T-cell (primary cell): ENCODE data around the gene FOXN3. TPM values are rescaled to one million over a fixed set of nuclear protein-coding genes. Genes with fewer than 3 reads are reported as not detected.

Experiments
- ATAC-seq, 4 experiments: fragments of 200-7000 bp in 3 of 4; fragments of 150-1000 bp in 1 of 4; cut with Tn5 transposase; replicated peaks in 1 of 4; 1 replicate in 3 of 4; 2 replicates in 1 of 4; pipeline ENCODE4 v1.10.0; 2021; ENCODE audit warnings: moderate library complexity in 3 of 4, mild to moderate bottlenecking in 2 of 4, moderate number of reproducible peaks in 1 of 4
- CTCF ChIA-PET, 2 donors: fragments of 300-600 bp; sonication (Branson Sonifier 250); formaldehyde crosslinking; loops; one replicate each; lab custom pipeline; 2022; ENCODE audit warnings: antibody characterized with exemption in 2 of 2; lab: Charles Lee
- POLR2A ChIA-PET, 2 donors: fragments of 300-600 bp; sonication (Branson Sonifier 250); formaldehyde crosslinking; loops; one replicate each; lab custom pipeline; 2022; ENCODE audit warnings: antibody characterized with exemption in 2 of 2; lab: Charles Lee
- DNase-seq, 35 experiments: peaks; one replicate each; pipeline versions ENCODE4 v3.0.0 to v3.0.0-alpha.2; 2013 to 2023
- H3K27ac ChIP-seq: one replicate; pipeline ENCODE4 v1.5.1; 2013; ENCODE audit warnings: low read length
- H3K27me3 ChIP-seq, 2 experiments: replicated peaks in 1 of 2; 1 replicate in 1 of 2; 2 replicates in 1 of 2; pipeline versions ENCODE4 v1.6.1 to v1.7.0; 2013; ENCODE audit warnings: low read length in 1 of 2, mixed read lengths in 1 of 2; ENCODE audit not compliant: control insufficient read depth in 2 of 2, insufficient read depth in 2 of 2; ENCODE audit errors: extremely low read depth in 1 of 2
- H3K36me3 ChIP-seq, 2 donors: 1 replicate in 1 of 2; 2 replicates in 1 of 2; pipeline versions ENCODE4 v1.6.1 to v1.7.0; 2013; ENCODE audit warnings: low read length in 1 of 2; ENCODE audit not compliant: control insufficient read depth in 2 of 2, insufficient read depth in 1 of 2; ENCODE audit errors: extremely low read depth in 1 of 2
- H3K4me1 ChIP-seq, 2 experiments: 1 replicate in 1 of 2; 2 replicates in 1 of 2; pipeline versions ENCODE4 v1.6.1 to v1.7.0; 2013; ENCODE audit warnings: low read length in 2 of 2, mixed read lengths in 1 of 2; ENCODE audit not compliant: insufficient read depth in 2 of 2, control insufficient read depth in 1 of 2; ENCODE audit errors: extremely low read depth in 1 of 2
- H3K4me3 ChIP-seq, 2 donors: 1 replicate in 1 of 2; 2 replicates in 1 of 2; pipeline versions ENCODE4 v1.5.1 to v1.7.0; 2013; ENCODE audit warnings: mild to moderate bottlenecking in 2 of 2, low read length in 1 of 2, moderate library complexity in 1 of 2; ENCODE audit not compliant: control insufficient read depth in 1 of 2; ENCODE audit errors: extremely low read depth in 1 of 2
- H3K9me3 ChIP-seq: 2 replicates; pipeline ENCODE4 v1.7.0; 2013
- H3K27ac Mint-ChIP-seq, 2 donors: one replicate each; pipeline ENCODE4 v1.8.0; 2020 to 2021; ENCODE audit warnings: mild to moderate bottlenecking in 2 of 2, mixed read lengths in 2 of 2
- H3K27me3 Mint-ChIP-seq, 2 donors: one replicate each; pipeline ENCODE4 v1.8.0; 2021 to 2022; ENCODE audit warnings: mixed read lengths in 2 of 2
- H3K36me3 Mint-ChIP-seq: one replicate; pipeline ENCODE4 v1.8.0; 2021; ENCODE audit warnings: mixed read lengths
- H3K4me1 Mint-ChIP-seq, 3 donors: one replicate each; pipeline ENCODE4 v1.8.0; 2020 to 2022; ENCODE audit warnings: mixed read lengths in 3 of 3, mild to moderate bottlenecking in 1 of 3
- H3K4me3 Mint-ChIP-seq, 3 donors: one replicate each; pipeline ENCODE4 v1.8.0; 2020 to 2022; ENCODE audit warnings: mild to moderate bottlenecking in 3 of 3, mixed read lengths in 3 of 3, moderate library complexity in 3 of 3
- H3K9me3 Mint-ChIP-seq, 3 donors: one replicate each; pipeline ENCODE4 v1.8.0; 2020 to 2022; ENCODE audit warnings: mixed read lengths in 3 of 3
- WGBS: methylation state at CpG from one replicate; pipeline ENCODE4 v1.1.5; 2013; ENCODE audit warnings: missing lambda C conversion rate; ENCODE audit not compliant: insufficient coverage; 5-methylcytosine and 5-hydroxymethylcytosine counted together
- total RNA-seq, 35 experiments: library from RNA in 6 of 35; stranded (reverse) in 6 of 35; fragments of 120-200 nt in 1 of 35; gene quantifications; one replicate each; pipeline versions ENCODE4 v1.2.1 to v1.2.4 and lab custom pipeline; 2013 to 2026

The FOXN3 gene
- total RNA-seq, 5 donors from 2014 or later (not counting 1 experiment from before 2014, with no cell fraction given), result 92.8 to 176 (median 103) TPM

GRCh38 chr14:89267656-89268055, 149.4 kb downstream of the FOXN3 start:
- ATAC-seq (no peak), DNase-seq (no peak)
- Histone ChIP-seq H3K27ac (no peak overlapping the region), H3K4me1 (peaks cover 3 to 5% of the 10 kb centered on the region in 2 experiments), H3K27me3 (no peaks in the 10 kb centered on the region), H3K9me3 (no peaks in the 10 kb centered on the region), H3K4me3 (no peak overlapping the region), H3K36me3 (no peaks in the 10 kb centered on the region)
- H3K27ac Mint-ChIP-seq, result no peak overlapping the region
- H3K36me3 Mint-ChIP-seq, result peaks cover 32% of the 10 kb centered on the region
- no peaks in the 10 kb centered on the region for H3K9me3 Mint-ChIP-seq
- ChIA-PET POLR2A (no interaction called here), CTCF (no interaction called here)
- 84% methylated on average over 2 of the region's 5 CpGs for WGBS
- H3K4me3 Mint-ChIP-seq, result no peak overlapping the region
- H3K27me3 Mint-ChIP-seq, result no peaks in the 10 kb centered on the region
- H3K4me1 Mint-ChIP-seq, result peaks cover 57 to 75% (median 73%) of the 10 kb centered on the region in 3 donors

GRCh38 chr14:89267163-89267562, 149.9 kb downstream of the FOXN3 start:
- no peaks in the 10 kb centered on the region for H3K9me3 Mint-ChIP-seq
- 100% methylated on average over 6 of the region's 7 CpGs for WGBS
- DNase-seq, result no peak
- H3K9me3 ChIP-seq, result no peaks in the 10 kb centered on the region
- ChIA-PET CTCF (no interaction called here), POLR2A (no interaction called here)
- H3K4me1 Mint-ChIP-seq, result peaks cover 59 to 73% (median 73%) of the 10 kb centered on the region in 3 donors
- no peaks in the 10 kb centered on the region for H3K27me3 Mint-ChIP-seq
- H3K4me1 ChIP-seq, result peaks cover 3 to 5% of the 10 kb centered on the region in 2 experiments
- H3K36me3 ChIP-seq, result no peaks in the 10 kb centered on the region
- H3K27me3 ChIP-seq, result no peaks in the 10 kb centered on the region
- no peak overlapping the region for H3K4me3 Mint-ChIP-seq
- H3K27ac ChIP-seq, result no peak overlapping the region
- H3K36me3 Mint-ChIP-seq, result peaks cover 32% of the 10 kb centered on the region
- H3K4me3 ChIP-seq, result no peak overlapping the region
- no peak for ATAC-seq
- no peak overlapping the region for H3K27ac Mint-ChIP-seq

- H3K4me1 Mint-ChIP-seq, result peaks cover 61 to 73% (median 73%) of the 10 kb centered on the region in 3 donors
- H3K9me3 Mint-ChIP-seq, result no peaks in the 10 kb centered on the region
- no peak for DNase-seq
- ChIA-PET POLR2A (no interaction called here), CTCF (no interaction called here)
- Histone ChIP-seq H3K27ac (no peak overlapping the region), H3K36me3 (no peaks in the 10 kb centered on the region), H3K4me3 (no peak overlapping the region), H3K4me1 (peaks cover 3 to 5% of the 10 kb centered on the region in 2 experiments), H3K27me3 (no peaks in the 10 kb centered on the region), H3K9me3 (no peaks in the 10 kb centered on the region)
- H3K36me3 Mint-ChIP-seq, result peaks cover 32% of the 10 kb centered on the region
- H3K27ac Mint-ChIP-seq, result no peak overlapping the region
- WGBS, result 100% methylated on average over 1 of the region's 7 CpGs
- no peaks in the 10 kb centered on the region for H3K27me3 Mint-ChIP-seq
- no peak for ATAC-seq
- H3K4me3 Mint-ChIP-seq, result no peak overlapping the region
Observed at GRCh38 chr14:89266754-89267153, 150.3 kb downstream of the FOXN3 start.

- H3K4me1 ChIP-seq, result peaks cover 0 to 3% of the 10 kb centered on the region in 2 experiments
- 100% methylated on average over 1 of the region's 4 CpGs for WGBS
- DNase-seq (no peak), ATAC-seq (no peak)
- no peaks in the 10 kb centered on the region for H3K9me3 ChIP-seq
- Mint-ChIP-seq H3K27ac (no peak overlapping the region), H3K27me3 (no peaks in the 10 kb centered on the region), H3K36me3 (peaks cover 38% of the 10 kb centered on the region), H3K9me3 (no peaks in the 10 kb centered on the region), H3K4me1 (peaks cover 54 to 62% (median 59%) of the 10 kb centered on the region in 3 donors), H3K4me3 (no peak overlapping the region)
- H3K27ac ChIP-seq, result no peak overlapping the region
- no peaks in the 10 kb centered on the region for H3K27me3 ChIP-seq
- no peak overlapping the region for H3K4me3 ChIP-seq
- ChIA-PET POLR2A (no interaction called here), CTCF (no interaction called here)
- no peaks in the 10 kb centered on the region for H3K36me3 ChIP-seq
Observed at GRCh38 chr14:89265234-89265633, 151.8 kb downstream of the FOXN3 start.

- H3K27ac ChIP-seq, result no peak overlapping the region
- H3K4me3 ChIP-seq, result no peak overlapping the region
Observed at GRCh38 chr14:89264196-89264800, 152.7 kb downstream of the FOXN3 start.

GRCh38 chr14:89262041-89262440, 155.0 kb downstream of the FOXN3 start:
- DNase-seq, result no peak
- no peak overlapping the region for H3K27ac ChIP-seq
- peaks cover 0 to 3% of the 10 kb centered on the region in 2 experiments for H3K4me1 ChIP-seq
- WGBS, result 97% methylated on average over 3 of the region's 4 CpGs
- Mint-ChIP-seq H3K27me3 (no peaks in the 10 kb centered on the region), H3K4me1 (peaks cover 39 to 46% (median 39%) of the 10 kb centered on the region in 3 donors), H3K27ac (no peak overlapping the region), H3K36me3 (peaks cover 49% of the 10 kb centered on the region), H3K4me3 (no peak overlapping the region), H3K9me3 (no peaks in the 10 kb centered on the region)
- H3K9me3 ChIP-seq, result no peaks in the 10 kb centered on the region
- H3K27me3 ChIP-seq, result no peaks in the 10 kb centered on the region
- no peaks in the 10 kb centered on the region for H3K36me3 ChIP-seq
- ChIA-PET POLR2A (no interaction called here), CTCF (interaction anchor here in 1 of 2 donors (0.6 kb wide), 1 partner anchor 128 kb away, joined by 4 read pairs; no protein-coding TSS in a partner anchor)
- no peak overlapping the region for H3K4me3 ChIP-seq
- no peak for ATAC-seq

More at GRCh38 chr14:89264196-89264800, 152.7 kb downstream of the FOXN3 start:
- ATAC-seq (no peak), DNase-seq (no peak)
- H3K4me1 ChIP-seq, result peaks cover 0 to 3% of the 10 kb centered on the region in 2 experiments
- Mint-ChIP-seq H3K27ac (peak overlapping the region in 1 of 2 donors; percentile 19), H3K36me3 (peaks cover 41% of the 10 kb centered on the region), H3K27me3 (no peaks in the 10 kb centered on the region), H3K4me1 (peaks cover 48 to 54% (median 51%) of the 10 kb centered on the region in 3 donors), H3K9me3 (no peaks in the 10 kb centered on the region), H3K4me3 (no peak overlapping the region)
- POLR2A ChIA-PET, result no interaction called here
- no peaks in the 10 kb centered on the region for H3K9me3 ChIP-seq
- CTCF ChIA-PET, result interaction anchor here in 1 of 2 donors (0.6 kb wide), 1 partner anchor 201 kb away, joined by 6 read pairs; no protein-coding TSS in a partner anchor
- H3K36me3 ChIP-seq, result no peaks in the 10 kb centered on the region
- no peaks in the 10 kb centered on the region for H3K27me3 ChIP-seq
- 87% methylated on average over 5 of the region's 6 CpGs for WGBS
